Measurements from ENCODE around the gene COG4. TPM values are rescaled to one million over a fixed set of nuclear protein-coding genes. Genes with fewer than 3 reads are reported as not detected.

Gene COG4
- polyA plus RNA-seq, 2 of the 4 experiments (the other 2 are of a cell fraction), result 42.7 to 48.2 TPM

DNA sequence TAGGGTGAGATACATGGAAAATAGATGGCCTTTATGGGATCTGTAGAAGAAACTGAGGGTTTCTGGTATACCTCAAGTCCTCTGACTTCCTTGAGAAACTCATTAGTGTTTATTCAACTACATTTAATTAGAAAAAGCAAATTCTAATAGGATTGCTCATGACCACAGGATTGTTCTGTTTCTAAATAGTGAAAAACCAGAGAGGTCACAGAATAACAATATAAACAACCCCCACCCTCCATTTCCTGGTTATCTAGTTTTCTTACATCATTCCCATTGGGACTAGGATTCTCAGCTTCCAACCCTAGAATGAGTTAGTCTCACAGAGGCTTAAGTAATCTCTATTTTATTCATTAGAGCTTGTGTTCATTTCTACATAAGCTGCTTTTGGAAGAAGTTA is 30.3 kb upstream of the COG4 start:
- H3K27ac ChIP-seq, result no peak overlapping the region
- no peak for TF ChIP-seq HDAC2 (IDR thresholded peaks at IDR 0.05)
- ATAC-seq, result no peak
- H3K4me2 ChIP-seq, result no peak overlapping the region
- H3K4me1 ChIP-seq, result no peaks in the 10 kb centered on the region
- no peak for FAIRE-seq
- ChIA-PET POLR2A (no interaction called here), CTCF (interaction anchor here (2.0 kb wide), 1 partner anchor 21 kb away, joined by 4 read pairs; no protein-coding TSS in a partner anchor)
- no peak overlapping the region for H3K4me3 ChIP-seq
- DNase-seq (ENCODE audit: low read depth in 1 of 2, low spot score in 1 of 2), result no peak
- H3K9me3 ChIP-seq, result no peaks in the 10 kb centered on the region

DNA sequence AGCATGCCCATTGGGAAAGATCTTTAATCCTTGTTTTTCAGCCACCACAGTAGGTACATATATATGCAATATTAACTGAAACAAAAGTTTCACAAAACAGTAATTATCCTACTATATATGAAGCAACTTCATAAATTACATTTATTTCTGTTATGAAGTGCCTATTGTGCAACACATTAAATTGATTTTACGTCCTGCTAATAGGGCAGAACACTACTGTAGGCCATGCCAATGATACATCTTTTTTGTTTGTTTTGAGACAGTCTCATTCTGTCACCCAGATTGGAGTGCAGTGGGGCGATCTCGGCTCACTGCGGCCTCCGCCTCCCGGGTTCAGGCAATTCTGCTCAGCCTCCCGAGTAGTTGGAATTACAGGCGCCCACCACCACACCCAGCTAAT is 29.3 kb upstream of the COG4 start:
- no peak overlapping the region for H3K27ac ChIP-seq
- no peak overlapping the region for H3K4me3 ChIP-seq
- H3K9me3 ChIP-seq, result no peaks in the 10 kb centered on the region
- FAIRE-seq (no peak), ATAC-seq (no peak), DNase-seq (ENCODE audit: low read depth in 1 of 2, low spot score in 1 of 2) (no peak)
- H3K4me1 ChIP-seq, result no peaks in the 10 kb centered on the region
- no peak overlapping the region for H3K4me2 ChIP-seq
- ChIA-PET POLR2A (interaction anchor here (0.5 kb wide), 1 partner anchor 24 kb away, joined by 7 read pairs; no protein-coding TSS in a partner anchor), CTCF (interaction anchor here (0.9 to 2.0 kb wide), 4 partner anchors 13 to 219 kb away, joined by 3 to 4 read pairs (median 4); no protein-coding TSS in a partner anchor)
- TF ChIP-seq KDM1A (IDR thresholded peaks at IDR 0.05; ENCODE audit: low read depth) (no peak), CHD4 (IDR thresholded peaks at IDR 0.05; ENCODE audit: borderline replicate concordance) (no peak), CEBPB (IDR thresholded peaks at IDR 0.05) (no peak; a peak in 1 of 4 replicates)
- TF ChIP-seq, protein P1, sequence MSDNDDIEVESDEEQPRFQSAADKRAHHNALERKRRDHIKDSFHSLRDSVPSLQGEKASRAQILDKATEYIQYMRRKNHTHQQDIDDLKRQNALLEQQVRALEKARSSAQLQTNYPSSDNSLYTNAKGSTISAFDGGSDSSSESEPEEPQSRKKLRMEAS (IDR thresholded peaks at IDR 0.05), result no peak
- 96% methylated on average over 8 of the region's 8 CpGs for WGBS (ENCODE audit: missing lambda C conversion rate)

DNA sequence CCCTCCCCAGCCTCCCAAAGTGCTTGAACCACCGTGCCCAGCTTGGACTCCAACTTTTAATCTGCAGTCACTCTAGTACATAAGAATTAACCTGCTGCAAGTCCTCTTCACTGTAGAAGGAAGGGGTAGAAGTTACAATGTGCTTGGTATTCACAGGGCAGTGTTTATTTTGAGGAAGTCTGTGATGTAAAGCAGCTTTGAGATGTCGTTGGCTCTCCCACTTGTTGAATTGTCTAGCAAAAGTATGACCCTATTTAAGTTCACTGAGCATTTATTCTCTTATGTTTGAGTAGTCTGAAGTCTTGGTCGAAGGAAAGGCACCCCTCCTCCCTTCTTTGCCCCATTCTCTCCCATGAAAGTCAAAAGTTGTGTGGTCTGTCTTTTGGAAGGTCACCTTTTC is 28.4 kb upstream of the COG4 start:
- DNase-seq (ENCODE audit: low read depth in 1 of 2, low spot score in 1 of 2), result no peak
- ATAC-seq, result no peak
- Histone ChIP-seq H3K4me3 (no peak overlapping the region), H3K9me3 (no peaks in the 10 kb centered on the region), H3K27ac (no peak overlapping the region), H3K4me1 (no peaks in the 10 kb centered on the region), H3K4me2 (no peak overlapping the region)
- CTCF ChIA-PET, result interaction anchor here (0.9 to 1.7 kb wide), 5 partner anchors 10 to 220 kb away, joined by 3 to 5 read pairs (median 4); no protein-coding TSS in a partner anchor
- no peak for FAIRE-seq
- 76% methylated on average over 3 of the region's 3 CpGs for WGBS (ENCODE audit: missing lambda C conversion rate)
- POLR2A ChIA-PET, result no interaction called here
- TF ChIP-seq EP300 (IDR thresholded peaks at IDR 0.05) (no peak), CEBPB (IDR thresholded peaks at IDR 0.05) (no peak), HEYL (CRISPR knock-in tag; IDR thresholded peaks at IDR 0.05) (no peak), FOSB (CRISPR knock-in tag; IDR thresholded peaks at IDR 0.05) (no peak)

DNA sequence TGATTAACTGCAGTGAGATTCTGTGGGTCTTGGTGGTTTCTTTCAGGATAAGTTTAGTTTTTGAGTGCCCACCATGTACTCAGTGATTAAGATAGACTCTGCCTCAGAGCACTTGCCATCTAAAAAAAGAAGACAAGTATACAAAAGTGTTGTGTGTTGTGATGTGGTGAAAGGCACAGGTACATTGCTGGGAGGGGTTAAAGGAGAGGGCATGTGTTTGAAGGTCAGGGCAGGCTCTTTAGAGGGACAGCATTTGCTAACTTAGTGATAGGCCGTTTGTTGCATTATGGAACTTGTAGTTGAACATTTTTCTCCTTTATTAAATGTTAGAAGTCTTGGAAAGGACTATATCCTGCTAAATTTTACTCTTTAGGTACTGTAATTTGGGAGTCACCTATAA is 26.7 kb upstream of the COG4 start:
- 89% methylated on average over 1 of the region's 1 CpG for WGBS (ENCODE audit: missing lambda C conversion rate)
- ATAC-seq (no peak), DNase-seq (ENCODE audit: low read depth in 1 of 2, low spot score in 1 of 2) (no peak), FAIRE-seq (no peak)
- Histone ChIP-seq H3K9me3 (no peaks in the 10 kb centered on the region), H3K27ac (no peak overlapping the region), H3K4me1 (no peaks in the 10 kb centered on the region), H3K4me2 (no peak overlapping the region), H3K4me3 (no peak overlapping the region)
- POLR2A ChIA-PET, result no interaction called here
- CTCF ChIA-PET, result no interaction called here
- TF ChIP-seq RFX5 (IDR thresholded peaks at IDR 0.05) (no peak), HEYL (CRISPR knock-in tag; IDR thresholded peaks at IDR 0.05) (no peak), NFE2L2 (conservative IDR thresholded peaks at IDR 0.05; ENCODE audit: low read length) (no peak), REST (IDR thresholded peaks at IDR 0.05) (no peak), BCL3 (IDR thresholded peaks at IDR 0.05) (no peak), ELK1 (IDR thresholded peaks at IDR 0.05; ENCODE audit: low read depth, low read length) (no peak), HOXB5 (CRISPR knock-in tag; IDR thresholded peaks at IDR 0.05) (no peak), SMC3 (IDR thresholded peaks at IDR 0.05) (no peak), ZNF302 (CRISPR knock-in tag; IDR thresholded peaks at IDR 0.05) (no peak), KDM1A (IDR thresholded peaks at IDR 0.05; ENCODE audit: low read depth) (no peak), FOSB (CRISPR knock-in tag; IDR thresholded peaks at IDR 0.05) (no peak), ZSCAN20 (CRISPR knock-in tag; IDR thresholded peaks at IDR 0.05) (no peak), FOXS1 (CRISPR knock-in tag; IDR thresholded peaks at IDR 0.05) (no peak), RNF2 (IDR thresholded peaks at IDR 0.05; ENCODE audit: borderline replicate concordance, low read depth) (no peak), CHD2 (IDR thresholded peaks at IDR 0.05; ENCODE audit: low read length, partially characterized antibody) (no peak), CBX8 (IDR thresholded peaks at IDR 0.05) (no peak)
- TF ChIP-seq, protein P1 (IDR thresholded peaks at IDR 0.05), result no peak
- TF ChIP-seq, protein P2, sequence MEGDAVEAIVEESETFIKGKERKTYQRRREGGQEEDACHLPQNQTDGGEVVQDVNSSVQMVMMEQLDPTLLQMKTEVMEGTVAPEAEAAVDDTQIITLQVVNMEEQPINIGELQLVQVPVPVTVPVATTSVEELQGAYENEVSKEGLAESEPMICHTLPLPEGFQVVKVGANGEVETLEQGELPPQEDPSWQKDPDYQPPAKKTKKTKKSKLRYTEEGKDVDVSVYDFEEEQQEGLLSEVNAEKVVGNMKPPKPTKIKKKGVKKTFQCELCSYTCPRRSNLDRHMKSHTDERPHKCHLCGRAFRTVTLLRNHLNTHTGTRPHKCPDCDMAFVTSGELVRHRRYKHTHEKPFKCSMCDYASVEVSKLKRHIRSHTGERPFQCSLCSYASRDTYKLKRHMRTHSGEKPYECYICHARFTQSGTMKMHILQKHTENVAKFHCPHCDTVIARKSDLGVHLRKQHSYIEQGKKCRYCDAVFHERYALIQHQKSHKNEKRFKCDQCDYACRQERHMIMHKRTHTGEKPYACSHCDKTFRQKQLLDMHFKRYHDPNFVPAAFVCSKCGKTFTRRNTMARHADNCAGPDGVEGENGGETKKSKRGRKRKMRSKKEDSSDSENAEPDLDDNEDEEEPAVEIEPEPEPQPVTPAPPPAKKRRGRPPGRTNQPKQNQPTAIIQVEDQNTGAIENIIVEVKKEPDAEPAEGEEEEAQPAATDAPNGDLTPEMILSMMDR (IDR thresholded peaks at IDR 0.05), result no peak

Measured in A549 (cell line).